Loucy (cell line): Measurements from ENCODE around the gene MEIOSIN.

Source experiments
- CTCF ChIP-seq: fragments of 200-600 bp; sonication (generic); conservative IDR thresholded peaks from 2 replicates; pipeline ENCODE4 v1.5.1; 2014; ENCODE audit warnings: mild to moderate bottlenecking, antibody characterized with exemption, low read length
- EZH2phosphoT487 ChIP-seq: fragments of 200-600 bp; IDR thresholded peaks from 2 replicates; pipeline ENCODE4 v1.6.1; 2018; ENCODE audit warnings: antibody characterized with exemption, mild to moderate bottlenecking, moderate library complexity, borderline replicate concordance

GRCh38 chr19:45761714-45762113 is 28.5 kb downstream of the MEIOSIN start:
- no peak for TF ChIP-seq CTCF
- no peak for TF ChIP-seq EZH2phosphoT487
